ENCODE data around the gene HTATSF1. TPM values are rescaled to one million over a fixed set of nuclear protein-coding genes. Genes with fewer than 3 reads are reported as not detected.

Gene HTATSF1
- polyA plus RNA-seq, 1 donor (not counting 4 experiments of a cell fraction or from before 2014, with no cell fraction given) = 3.1 TPM

DNA sequence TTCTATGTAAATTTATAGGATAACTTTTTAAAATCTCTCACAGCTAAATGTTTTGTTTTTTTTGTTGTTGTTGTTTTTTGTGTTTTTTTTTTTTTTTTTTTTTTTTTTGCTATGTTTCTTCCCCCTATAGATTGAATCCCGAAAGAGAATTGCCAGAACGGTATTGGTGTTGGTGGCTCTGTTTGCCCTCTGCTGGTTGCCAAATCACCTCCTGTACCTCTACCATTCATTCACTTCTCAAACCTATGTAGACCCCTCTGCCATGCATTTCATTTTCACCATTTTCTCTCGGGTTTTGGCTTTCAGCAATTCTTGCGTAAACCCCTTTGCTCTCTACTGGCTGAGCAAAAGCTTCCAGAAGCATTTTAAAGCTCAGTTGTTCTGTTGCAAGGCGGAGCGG is 5.6 kb upstream of the HTATSF1 start:
- TF ChIP-seq EZH2 (IDR thresholded peaks at IDR 0.05; ENCODE audit: low read length) = no peak
- TF ChIP-seq, protein P1, sequence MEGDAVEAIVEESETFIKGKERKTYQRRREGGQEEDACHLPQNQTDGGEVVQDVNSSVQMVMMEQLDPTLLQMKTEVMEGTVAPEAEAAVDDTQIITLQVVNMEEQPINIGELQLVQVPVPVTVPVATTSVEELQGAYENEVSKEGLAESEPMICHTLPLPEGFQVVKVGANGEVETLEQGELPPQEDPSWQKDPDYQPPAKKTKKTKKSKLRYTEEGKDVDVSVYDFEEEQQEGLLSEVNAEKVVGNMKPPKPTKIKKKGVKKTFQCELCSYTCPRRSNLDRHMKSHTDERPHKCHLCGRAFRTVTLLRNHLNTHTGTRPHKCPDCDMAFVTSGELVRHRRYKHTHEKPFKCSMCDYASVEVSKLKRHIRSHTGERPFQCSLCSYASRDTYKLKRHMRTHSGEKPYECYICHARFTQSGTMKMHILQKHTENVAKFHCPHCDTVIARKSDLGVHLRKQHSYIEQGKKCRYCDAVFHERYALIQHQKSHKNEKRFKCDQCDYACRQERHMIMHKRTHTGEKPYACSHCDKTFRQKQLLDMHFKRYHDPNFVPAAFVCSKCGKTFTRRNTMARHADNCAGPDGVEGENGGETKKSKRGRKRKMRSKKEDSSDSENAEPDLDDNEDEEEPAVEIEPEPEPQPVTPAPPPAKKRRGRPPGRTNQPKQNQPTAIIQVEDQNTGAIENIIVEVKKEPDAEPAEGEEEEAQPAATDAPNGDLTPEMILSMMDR (optimal IDR thresholded peaks at IDR 0.05 in 1 of 3, IDR thresholded peaks at IDR 0.05 in 1 of 3, conservative IDR thresholded peaks at IDR 0.05 in 1 of 3; ENCODE audit: extremely low read depth in 1 of 3, insufficient read depth in 2 of 3, low read length in 3 of 3) = peak in 1 of 3 experiments; percentile 22
- Histone ChIP-seq H4K20me1 (ENCODE audit: control insufficient read depth, extremely low read depth, insufficient read depth, low read length) (no peaks in the 10 kb centered on the region), H3K4me2 (ENCODE audit: control insufficient read depth, extremely low read depth, insufficient read depth, low read depth, low read length) (no peak overlapping the region), H3K9me3 (ENCODE audit: control insufficient read depth, low read depth, low read length) (no peaks in the 10 kb centered on the region), H3K4me3 (ENCODE audit: control insufficient read depth in 2 of 3, extremely low read depth in 1 of 3, insufficient read depth in 2 of 3, low read depth in 1 of 3, low read length in 3 of 3) (no peak overlapping the region), H3K9me1 (ENCODE audit: control insufficient read depth, extremely low read depth, insufficient read depth, low read length) (no peaks in the 10 kb centered on the region), H3K27me3 (ENCODE audit: control insufficient read depth, extremely low read depth, insufficient read depth, low read length) (no peaks in the 10 kb centered on the region), H3K79me2 (ENCODE audit: control insufficient read depth, insufficient read depth, low read length) (no peaks in the 10 kb centered on the region), H2AFZ (ENCODE audit: control insufficient read depth, low read length) (no peak overlapping the region), H3K4me1 (ENCODE audit: control insufficient read depth, extremely low read depth, insufficient read depth, low read length) (no peaks in the 10 kb centered on the region), H3K36me3 (ENCODE audit: control insufficient read depth in 2 of 2, extremely low read depth in 1 of 2, insufficient read depth in 2 of 2, low read length in 2 of 2) (no peaks in the 10 kb centered on the region), H3K9ac (ENCODE audit: control insufficient read depth, extremely low read depth, insufficient read depth, low read length) (no peak overlapping the region), H3K27ac (ENCODE audit: control insufficient read depth, insufficient read depth, low read length) (no peak overlapping the region)
- dilution Hi-C loops (cut with MboI; ENCODE audit: extremely low pct_ligation_motif_present, low sequenced_read_pairs) = no loop called here
- DNase-seq (ENCODE audit: low read depth, low spot score) (no peak), FAIRE-seq (no peak)

DNA sequence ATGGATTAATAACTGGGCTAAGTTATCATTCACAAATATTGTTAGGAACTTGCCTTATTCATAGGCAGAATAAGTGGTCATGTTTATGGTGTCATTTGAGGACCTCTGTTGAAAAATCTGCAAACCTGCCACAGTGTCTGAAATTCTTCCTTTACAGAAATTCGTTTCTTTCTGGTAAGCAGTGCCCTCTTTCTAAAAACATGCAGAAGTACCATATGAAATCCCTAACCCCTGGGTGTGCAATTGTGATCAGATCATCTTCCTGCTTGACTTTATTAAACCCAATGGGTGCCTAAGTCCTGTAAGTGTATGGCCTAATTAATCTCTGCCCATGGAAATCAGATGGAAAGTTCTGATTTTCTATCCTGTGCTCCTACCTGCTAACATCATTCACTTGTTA is 4.4 kb upstream of the HTATSF1 start:
- Histone ChIP-seq H3K4me3 (ENCODE audit: control insufficient read depth in 2 of 3, extremely low read depth in 1 of 3, insufficient read depth in 2 of 3, low read depth in 1 of 3, low read length in 3 of 3) (no peak overlapping the region), H3K4me2 (ENCODE audit: control insufficient read depth, extremely low read depth, insufficient read depth, low read depth, low read length) (no peak overlapping the region), H4K20me1 (ENCODE audit: control insufficient read depth, extremely low read depth, insufficient read depth, low read length) (no peaks in the 10 kb centered on the region), H3K9ac (ENCODE audit: control insufficient read depth, extremely low read depth, insufficient read depth, low read length) (no peak overlapping the region), H3K9me1 (ENCODE audit: control insufficient read depth, extremely low read depth, insufficient read depth, low read length) (no peaks in the 10 kb centered on the region), H3K4me1 (ENCODE audit: control insufficient read depth, extremely low read depth, insufficient read depth, low read length) (no peaks in the 10 kb centered on the region), H2AFZ (ENCODE audit: control insufficient read depth, low read length) (no peak overlapping the region), H3K36me3 (ENCODE audit: control insufficient read depth in 2 of 2, extremely low read depth in 1 of 2, insufficient read depth in 2 of 2, low read length in 2 of 2) (no peaks in the 10 kb centered on the region), H3K79me2 (ENCODE audit: control insufficient read depth, insufficient read depth, low read length) (peaks cover 5% of the 10 kb centered on the region), H3K27me3 (ENCODE audit: control insufficient read depth, extremely low read depth, insufficient read depth, low read length) (no peaks in the 10 kb centered on the region), H3K9me3 (ENCODE audit: control insufficient read depth, low read depth, low read length) (no peaks in the 10 kb centered on the region), H3K27ac (ENCODE audit: control insufficient read depth, insufficient read depth, low read length) (no peak overlapping the region)
- dilution Hi-C loops (cut with MboI; ENCODE audit: extremely low pct_ligation_motif_present, low sequenced_read_pairs) = no loop called here
- DNase-seq (ENCODE audit: low read depth, low spot score) (no peak), FAIRE-seq (no peak)
- TF ChIP-seq, protein P1 (optimal IDR thresholded peaks at IDR 0.05 in 1 of 3, IDR thresholded peaks at IDR 0.05 in 1 of 3, conservative IDR thresholded peaks at IDR 0.05 in 1 of 3; ENCODE audit: extremely low read depth in 1 of 3, insufficient read depth in 2 of 3, low read length in 3 of 3) = no peak
- TF ChIP-seq EZH2 (IDR thresholded peaks at IDR 0.05; ENCODE audit: low read length) = no peak
